Measurements from ENCODE around the gene FRY. TPM values are rescaled to one million over a fixed set of nuclear protein-coding genes. Genes with fewer than 3 reads are reported as not detected.

The FRY gene
- total and polyA plus RNA-seq, 10 of the 15 experiments (the other 5 are each of a cell fraction or from before 2014, with no cell fraction given): 0.18 to 1.4 (median 0.30) TPM

DNA sequence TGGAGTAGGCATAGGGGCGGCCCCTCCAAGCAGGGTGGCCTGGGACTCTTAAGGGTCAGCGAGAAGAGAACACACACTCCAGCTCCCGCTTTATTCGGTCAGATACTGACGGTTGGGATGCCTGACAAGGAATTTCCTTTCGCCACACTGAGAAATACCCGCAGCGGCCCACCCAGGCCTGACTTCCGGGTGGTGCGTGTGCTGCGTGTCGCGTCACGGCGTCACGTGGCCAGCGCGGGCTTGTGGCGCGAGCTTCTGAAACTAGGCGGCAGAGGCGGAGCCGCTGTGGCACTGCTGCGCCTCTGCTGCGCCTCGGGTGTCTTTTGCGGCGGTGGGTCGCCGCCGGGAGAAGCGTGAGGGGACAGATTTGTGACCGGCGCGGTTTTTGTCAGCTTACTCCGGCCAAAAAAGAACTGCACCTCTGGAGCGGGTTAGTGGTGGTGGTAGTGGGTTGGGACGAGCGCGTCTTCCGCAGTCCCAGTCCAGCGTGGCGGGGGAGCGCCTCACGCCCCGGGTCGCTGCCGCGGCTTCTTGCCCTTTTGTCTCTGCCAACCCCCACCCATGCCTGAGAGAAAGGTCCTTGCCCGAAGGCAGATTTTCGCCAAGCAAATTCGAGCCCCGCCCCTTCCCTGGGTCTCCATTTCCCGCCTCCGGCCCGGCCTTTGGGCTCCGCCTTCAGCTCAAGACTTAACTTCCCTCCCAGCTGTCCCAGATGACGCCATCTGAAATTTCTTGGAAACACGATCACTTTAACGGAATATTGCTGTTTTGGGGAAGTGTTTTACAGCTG, 283.9 kb downstream of the FRY start, which contains the start of the genes BRCA2 and ZAR1L (continued):
- TF ChIP-seq CEBPZ (IDR thresholded peaks at IDR 0.05; ENCODE audit: low read depth, low read length) (no peak), BCLAF1 (IDR thresholded peaks at IDR 0.05) (no peak), CBFB (IDR thresholded peaks at IDR 0.05; ENCODE audit: low read depth) (peak; percentile 58; the same call in 1 of the 2 replicates), CTCF (IDR thresholded peaks at IDR 0.05 in 2 of 3, conservative IDR thresholded peaks at IDR 0.05 in 1 of 3; ENCODE audit: control insufficient read depth in 2 of 3, extremely low read depth in 1 of 3, insufficient read depth in 1 of 3, low read depth in 3 of 3, low read length in 3 of 3) (no peak), NRF1 (conservative IDR thresholded peaks at IDR 0.05; ENCODE audit: low read depth, low read length) (peak; percentile 17; the same call in 1 of the 2 replicates), ZNF622 (IDR thresholded peaks at IDR 0.05) (no peak), CBX5 (IDR thresholded peaks at IDR 0.05; ENCODE audit: low read depth) (0 out of 2 replicates have a peak, but pooled peaks have one; percentile 27), SMAD1 (IDR thresholded peaks at IDR 0.05; ENCODE audit: low read depth, partially characterized antibody) (no peak), SMC3 (IDR thresholded peaks at IDR 0.05; ENCODE audit: borderline replicate concordance, low read length) (no peak), ZNF384 (IDR thresholded peaks at IDR 0.05; ENCODE audit: borderline replicate concordance, low read depth, low read length) (no peak), POLR2AphosphoS5 (IDR thresholded peaks at IDR 0.05; ENCODE audit: low read length) (peak; percentile 96), ZNF274 (IDR thresholded peaks at IDR 0.05; ENCODE audit: insufficient read depth, insufficient read length) (no peak), SREBF1 (IDR thresholded peaks at IDR 0.05; ENCODE audit: low read length) (no peak), RB1 (IDR thresholded peaks at IDR 0.05; ENCODE audit: borderline replicate concordance) (peak; percentile 94; the same call in 1 of the 2 replicates), TARDBP (IDR thresholded peaks at IDR 0.05; ENCODE audit: borderline replicate concordance) (no peak)
- TF ChIP-seq, protein P1, sequence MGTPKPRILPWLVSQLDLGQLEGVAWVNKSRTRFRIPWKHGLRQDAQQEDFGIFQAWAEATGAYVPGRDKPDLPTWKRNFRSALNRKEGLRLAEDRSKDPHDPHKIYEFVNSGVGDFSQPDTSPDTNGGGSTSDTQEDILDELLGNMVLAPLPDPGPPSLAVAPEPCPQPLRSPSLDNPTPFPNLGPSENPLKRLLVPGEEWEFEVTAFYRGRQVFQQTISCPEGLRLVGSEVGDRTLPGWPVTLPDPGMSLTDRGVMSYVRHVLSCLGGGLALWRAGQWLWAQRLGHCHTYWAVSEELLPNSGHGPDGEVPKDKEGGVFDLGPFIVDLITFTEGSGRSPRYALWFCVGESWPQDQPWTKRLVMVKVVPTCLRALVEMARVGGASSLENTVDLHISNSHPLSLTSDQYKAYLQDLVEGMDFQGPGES (IDR thresholded peaks at IDR 0.05): no peak
